Measurements from ENCODE around the gene NKX1-2. TPM values are rescaled to one million over a fixed set of nuclear protein-coding genes. Genes with fewer than 3 reads are reported as not detected.

Gene NKX1-2
- total and polyA plus RNA-seq, 2 experiments from 2014 or later: 9.8 to 39.4 TPM

GRCh38 chr10:124420254-124420653, 29.6 kb downstream of the NKX1-2 start:
- TF ChIP-seq ZNF331 (CRISPR knock-in tag; IDR thresholded peaks at IDR 0.05; ENCODE audit: low read depth): no peak
- TF ChIP-seq POLR2AphosphoS5 (IDR thresholded peaks at IDR 0.05; ENCODE audit: low read depth): no peak
- no peak for TF ChIP-seq STAT1 (IDR thresholded peaks at IDR 0.05; ENCODE audit: unreplicated experiment)
- no peak for TF ChIP-seq EZH2 (IDR thresholded peaks at IDR 0.05; ENCODE audit: low read depth, unreplicated experiment)
- TF ChIP-seq, protein P1, sequence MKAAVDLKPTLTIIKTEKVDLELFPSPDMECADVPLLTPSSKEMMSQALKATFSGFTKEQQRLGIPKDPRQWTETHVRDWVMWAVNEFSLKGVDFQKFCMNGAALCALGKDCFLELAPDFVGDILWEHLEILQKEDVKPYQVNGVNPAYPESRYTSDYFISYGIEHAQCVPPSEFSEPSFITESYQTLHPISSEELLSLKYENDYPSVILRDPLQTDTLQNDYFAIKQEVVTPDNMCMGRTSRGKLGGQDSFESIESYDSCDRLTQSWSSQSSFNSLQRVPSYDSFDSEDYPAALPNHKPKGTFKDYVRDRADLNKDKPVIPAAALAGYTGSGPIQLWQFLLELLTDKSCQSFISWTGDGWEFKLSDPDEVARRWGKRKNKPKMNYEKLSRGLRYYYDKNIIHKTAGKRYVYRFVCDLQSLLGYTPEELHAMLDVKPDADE (IDR thresholded peaks at IDR 0.05): no peak
- TF ChIP-seq ZNF114 (CRISPR knock-in tag; IDR thresholded peaks at IDR 0.05): no peak
- ATAC-seq: no peak
- no peak overlapping the region for H3K4me3 Mint-ChIP-seq
- no peak overlapping the region for H3K27ac Mint-ChIP-seq
- Histone ChIP-seq H3K9me2 (ENCODE audit: insufficient read depth) (no peaks in the 10 kb centered on the region), H3K79me2 (replicated peaks; ENCODE audit: insufficient read depth) (peaks cover 25% of the 10 kb centered on the region), H3K27ac (ENCODE audit: low read depth) (no peak overlapping the region), H3K36me3 (ENCODE audit: insufficient read depth) (no peaks in the 10 kb centered on the region), H2AFZ (no peak overlapping the region), H3K4me3 (no peak overlapping the region), H3K4me2 (no peak overlapping the region), H3K4me1 (ENCODE audit: insufficient read depth) (peaks cover 58% of the 10 kb centered on the region), H3F3A (replicated peaks; ENCODE audit: low read depth) (peaks cover 13% of the 10 kb centered on the region; the same call in 1 of the 2 replicates), H3K27me3 (ENCODE audit: insufficient read depth) (0 out of 2 replicates have a peak, but pooled peaks cover 4% of the 10 kb centered on the region), H4K20me1 (replicated peaks; ENCODE audit: insufficient read depth) (0 out of 2 replicates have a peak, but pooled peaks cover 14% of the 10 kb centered on the region)
- peaks cover 22% of the 10 kb centered on the region for H3K27me3 Mint-ChIP-seq (ENCODE audit: insufficient read depth, low read depth, poor library complexity)
- no peaks in the 10 kb centered on the region for H3K36me3 Mint-ChIP-seq (ENCODE audit: low read depth)
- no peaks in the 10 kb centered on the region for H3K9me3 Mint-ChIP-seq
- DNase-seq (ENCODE audit: low spot score): no peak
- H3K4me1 Mint-ChIP-seq: peaks cover 40% of the 10 kb centered on the region

GRCh38 chr10:124419635-124420034, 30.2 kb downstream of the NKX1-2 start:
- Histone ChIP-seq H3K79me2 (replicated peaks; ENCODE audit: insufficient read depth) (peaks cover 30% of the 10 kb centered on the region), H3K4me2 (peak overlapping the region; percentile 83), H3K4me3 (peak overlapping the region; percentile 78), H3K27me3 (ENCODE audit: insufficient read depth) (0 out of 2 replicates have a peak, but pooled peaks cover 4% of the 10 kb centered on the region), H3K27ac (ENCODE audit: low read depth) (0 out of 2 replicates have a peak overlapping the region, but pooled peaks have one; percentile 60), H3F3A (replicated peaks; ENCODE audit: low read depth) (peaks cover 13% of the 10 kb centered on the region; the same call in 1 of the 2 replicates), H3K9me2 (ENCODE audit: insufficient read depth) (no peaks in the 10 kb centered on the region), H3K36me3 (ENCODE audit: insufficient read depth) (no peaks in the 10 kb centered on the region), H3K4me1 (ENCODE audit: insufficient read depth) (peaks cover 56% of the 10 kb centered on the region), H2AFZ (peak overlapping the region; percentile 93; the same call in 1 of the 2 replicates), H4K20me1 (replicated peaks; ENCODE audit: insufficient read depth) (peaks cover 15% of the 10 kb centered on the region)
- H3K27ac Mint-ChIP-seq: no peak overlapping the region
- peaks cover 43% of the 10 kb centered on the region for H3K4me1 Mint-ChIP-seq
- H3K36me3 Mint-ChIP-seq (ENCODE audit: low read depth): no peaks in the 10 kb centered on the region
- DNase-seq (ENCODE audit: low spot score): no peak
- H3K4me3 Mint-ChIP-seq: peak overlapping the region; percentile 88
- no peaks in the 10 kb centered on the region for H3K9me3 Mint-ChIP-seq
- peaks cover 22% of the 10 kb centered on the region for H3K27me3 Mint-ChIP-seq (ENCODE audit: insufficient read depth, low read depth, poor library complexity)
- ATAC-seq: no peak
- TF ChIP-seq POLR2AphosphoS5 (IDR thresholded peaks at IDR 0.05; ENCODE audit: low read depth): no peak
- TF ChIP-seq, protein P1 (IDR thresholded peaks at IDR 0.05): no peak
- TF ChIP-seq ZNF331 (CRISPR knock-in tag; IDR thresholded peaks at IDR 0.05; ENCODE audit: low read depth): no peak
- TF ChIP-seq ZNF462 (CRISPR knock-in tag; IDR thresholded peaks at IDR 0.05): no peak
- no peak for TF ChIP-seq ZNF114 (CRISPR knock-in tag; IDR thresholded peaks at IDR 0.05)
- no peak for TF ChIP-seq NANOG (IDR thresholded peaks at IDR 0.05; ENCODE audit: borderline replicate concordance)
- no peak for TF ChIP-seq EZH2 (IDR thresholded peaks at IDR 0.05; ENCODE audit: low read depth, unreplicated experiment)
- no peak for TF ChIP-seq CREB1 (CRISPR knock-in tag; IDR thresholded peaks at IDR 0.05; ENCODE audit: low read depth)
- no peak for TF ChIP-seq EZH2phosphoT487 (IDR thresholded peaks at IDR 0.05; ENCODE audit: unreplicated experiment)
- no peak for TF ChIP-seq CTCF (conservative IDR thresholded peaks at IDR 0.05; ENCODE audit: low read depth in 2 of 2)

Data from GM23338 (cell line).